OCI-LY7 (cell line): ENCODE results near the gene CDH7.

Source experiments
- EZH2phosphoT487 ChIP-seq: fragments of 200-600 bp; sonication (generic); IDR thresholded peaks from 2 replicates; pipeline ENCODE4 v1.6.1; 2018; ENCODE audit warnings: low read depth, borderline replicate concordance, mild to moderate bottlenecking, mixed run types, antibody characterized with exemption, low read length, moderate library complexity, mixed read lengths
- TF ChIP-seq, protein P1 (sequence below): fragments of 200-600 bp; sonication (generic); conservative IDR thresholded peaks from 2 replicates; pipeline ENCODE4 v1.5.1; 2014; ENCODE audit warnings: mild to moderate bottlenecking, antibody characterized with exemption, low read length, moderate library complexity, mixed read lengths

GRCh38 chr18:65821911-65822310 lies 71.1 kb downstream of the CDH7 start:
- TF ChIP-seq, protein P1, sequence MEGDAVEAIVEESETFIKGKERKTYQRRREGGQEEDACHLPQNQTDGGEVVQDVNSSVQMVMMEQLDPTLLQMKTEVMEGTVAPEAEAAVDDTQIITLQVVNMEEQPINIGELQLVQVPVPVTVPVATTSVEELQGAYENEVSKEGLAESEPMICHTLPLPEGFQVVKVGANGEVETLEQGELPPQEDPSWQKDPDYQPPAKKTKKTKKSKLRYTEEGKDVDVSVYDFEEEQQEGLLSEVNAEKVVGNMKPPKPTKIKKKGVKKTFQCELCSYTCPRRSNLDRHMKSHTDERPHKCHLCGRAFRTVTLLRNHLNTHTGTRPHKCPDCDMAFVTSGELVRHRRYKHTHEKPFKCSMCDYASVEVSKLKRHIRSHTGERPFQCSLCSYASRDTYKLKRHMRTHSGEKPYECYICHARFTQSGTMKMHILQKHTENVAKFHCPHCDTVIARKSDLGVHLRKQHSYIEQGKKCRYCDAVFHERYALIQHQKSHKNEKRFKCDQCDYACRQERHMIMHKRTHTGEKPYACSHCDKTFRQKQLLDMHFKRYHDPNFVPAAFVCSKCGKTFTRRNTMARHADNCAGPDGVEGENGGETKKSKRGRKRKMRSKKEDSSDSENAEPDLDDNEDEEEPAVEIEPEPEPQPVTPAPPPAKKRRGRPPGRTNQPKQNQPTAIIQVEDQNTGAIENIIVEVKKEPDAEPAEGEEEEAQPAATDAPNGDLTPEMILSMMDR: no peak
- no peak for TF ChIP-seq EZH2phosphoT487
